Measurements from ENCODE around the gene FA2H. TPM values are rescaled to one million over a fixed set of nuclear protein-coding genes. Genes with fewer than 3 reads are reported as not detected.

Gene FA2H
- total RNA-seq, 1 donor from 2014 or later = not detected

DNA sequence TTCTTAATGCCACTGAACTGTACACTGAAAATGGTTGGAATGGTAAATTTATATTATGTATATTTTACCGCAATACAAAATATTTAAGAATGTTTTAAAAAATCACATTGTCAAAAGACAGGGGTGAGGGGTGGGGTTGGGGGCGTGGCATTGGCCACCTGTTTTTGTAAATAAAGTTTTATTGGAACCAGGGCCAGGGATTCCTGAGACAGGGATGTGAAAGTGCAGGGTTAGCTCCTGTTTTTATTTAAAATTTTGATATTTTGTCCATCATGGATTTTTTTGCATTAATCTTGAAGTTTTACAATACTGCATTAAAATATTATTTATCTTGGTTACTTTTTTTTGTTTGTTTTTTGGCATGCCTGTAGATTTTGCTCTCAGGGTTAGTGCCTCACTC, 2.3 kb upstream of the FA2H start:
- Mint-ChIP-seq H3K9me3 (no peaks in the 10 kb centered on the region), H3K27ac (ENCODE audit: unreplicated experiment) (no peak overlapping the region), H3K4me1 (peaks cover 11% of the 10 kb centered on the region), H3K4me3 (no peak overlapping the region), H3K27me3 (ENCODE audit: low read depth) (peaks cover 44% of the 10 kb centered on the region), H3K36me3 (ENCODE audit: low read depth) (no peaks in the 10 kb centered on the region)
- no peak for DNase-seq (ENCODE audit: low read depth, low spot score)
- TF ChIP-seq, protein P1, sequence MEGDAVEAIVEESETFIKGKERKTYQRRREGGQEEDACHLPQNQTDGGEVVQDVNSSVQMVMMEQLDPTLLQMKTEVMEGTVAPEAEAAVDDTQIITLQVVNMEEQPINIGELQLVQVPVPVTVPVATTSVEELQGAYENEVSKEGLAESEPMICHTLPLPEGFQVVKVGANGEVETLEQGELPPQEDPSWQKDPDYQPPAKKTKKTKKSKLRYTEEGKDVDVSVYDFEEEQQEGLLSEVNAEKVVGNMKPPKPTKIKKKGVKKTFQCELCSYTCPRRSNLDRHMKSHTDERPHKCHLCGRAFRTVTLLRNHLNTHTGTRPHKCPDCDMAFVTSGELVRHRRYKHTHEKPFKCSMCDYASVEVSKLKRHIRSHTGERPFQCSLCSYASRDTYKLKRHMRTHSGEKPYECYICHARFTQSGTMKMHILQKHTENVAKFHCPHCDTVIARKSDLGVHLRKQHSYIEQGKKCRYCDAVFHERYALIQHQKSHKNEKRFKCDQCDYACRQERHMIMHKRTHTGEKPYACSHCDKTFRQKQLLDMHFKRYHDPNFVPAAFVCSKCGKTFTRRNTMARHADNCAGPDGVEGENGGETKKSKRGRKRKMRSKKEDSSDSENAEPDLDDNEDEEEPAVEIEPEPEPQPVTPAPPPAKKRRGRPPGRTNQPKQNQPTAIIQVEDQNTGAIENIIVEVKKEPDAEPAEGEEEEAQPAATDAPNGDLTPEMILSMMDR (conservative IDR thresholded peaks at IDR 0.05) = no peak

DNA sequence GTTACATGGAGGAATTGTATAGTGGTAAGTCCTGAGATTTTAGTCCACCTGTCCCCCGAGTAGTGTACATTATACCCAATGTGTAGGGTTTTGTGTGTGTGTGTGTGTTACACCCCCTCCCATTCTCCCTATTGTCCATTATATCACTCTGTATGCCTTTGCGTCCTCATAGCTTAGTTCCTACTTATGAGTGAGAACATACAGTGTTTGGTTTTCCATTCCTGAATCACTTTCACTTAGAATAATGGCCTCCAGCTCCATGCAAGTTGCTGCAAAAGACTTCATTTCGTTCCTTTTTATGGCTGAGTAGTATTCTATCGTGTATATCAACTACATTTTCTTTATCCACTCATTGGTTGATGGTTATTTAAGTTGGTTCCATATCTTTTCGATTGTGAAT, 635 bp upstream of the FA2H start:
- Mint-ChIP-seq H3K27ac (ENCODE audit: unreplicated experiment) (no peak overlapping the region), H3K36me3 (ENCODE audit: low read depth) (no peaks in the 10 kb centered on the region), H3K9me3 (no peaks in the 10 kb centered on the region), H3K4me3 (peak overlapping the region; percentile 5), H3K4me1 (peaks cover 11% of the 10 kb centered on the region), H3K27me3 (ENCODE audit: low read depth) (peaks cover 56% of the 10 kb centered on the region)
- TF ChIP-seq, protein P1 (conservative IDR thresholded peaks at IDR 0.05) = no peak
- no peak for DNase-seq (ENCODE audit: low read depth, low spot score)

DNA sequence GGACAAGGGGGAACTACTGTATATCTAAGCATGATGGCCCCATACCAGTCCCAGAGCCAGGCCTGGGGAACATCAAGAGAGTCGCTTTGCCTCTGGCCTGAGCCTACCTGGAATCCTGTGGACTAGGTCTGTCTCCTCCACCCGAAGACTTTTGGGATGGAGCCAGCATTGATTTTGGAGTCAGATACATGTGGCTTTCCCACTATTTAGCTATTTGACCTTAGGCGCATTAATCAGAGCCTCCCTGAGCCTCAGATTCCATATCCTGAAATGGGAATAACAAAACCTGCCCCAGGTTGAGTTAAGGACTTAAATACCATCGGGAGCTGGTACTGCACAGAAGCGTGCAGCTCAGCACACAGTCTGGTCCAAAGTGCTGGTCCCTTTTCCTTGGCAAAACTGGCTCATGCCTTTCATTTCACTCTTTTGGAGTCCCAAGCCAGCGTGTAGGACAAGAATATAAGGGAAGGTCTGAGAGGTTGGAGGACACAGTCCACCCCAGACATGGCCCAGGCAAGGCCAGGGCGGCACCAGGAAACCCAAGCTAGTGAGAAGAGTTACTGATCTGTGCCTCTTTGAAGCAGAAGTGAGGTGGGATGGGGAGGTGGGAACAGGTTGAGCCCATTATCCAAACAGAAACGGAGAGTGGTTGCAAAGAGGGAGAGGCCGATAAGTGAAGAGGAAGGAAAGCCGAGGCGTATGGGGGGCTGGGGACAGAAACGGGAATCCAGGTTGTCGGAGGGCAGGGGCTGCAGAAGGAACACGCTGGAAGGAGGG, 986 bp downstream of the FA2H start:
- H3K4me1 Mint-ChIP-seq = peaks cover 11% of the 10 kb centered on the region
- no peaks in the 10 kb centered on the region for H3K9me3 Mint-ChIP-seq
- H3K27me3 Mint-ChIP-seq (ENCODE audit: low read depth) = peaks cover 70% of the 10 kb centered on the region
- H3K4me3 Mint-ChIP-seq = peak overlapping the region; percentile 77
- no peaks in the 10 kb centered on the region for H3K36me3 Mint-ChIP-seq (ENCODE audit: low read depth)
- no peak for DNase-seq (ENCODE audit: low read depth, low spot score)
- H3K27ac Mint-ChIP-seq (ENCODE audit: unreplicated experiment) = no peak overlapping the region
- TF ChIP-seq, protein P1 (conservative IDR thresholded peaks at IDR 0.05) = no peak

DNA sequence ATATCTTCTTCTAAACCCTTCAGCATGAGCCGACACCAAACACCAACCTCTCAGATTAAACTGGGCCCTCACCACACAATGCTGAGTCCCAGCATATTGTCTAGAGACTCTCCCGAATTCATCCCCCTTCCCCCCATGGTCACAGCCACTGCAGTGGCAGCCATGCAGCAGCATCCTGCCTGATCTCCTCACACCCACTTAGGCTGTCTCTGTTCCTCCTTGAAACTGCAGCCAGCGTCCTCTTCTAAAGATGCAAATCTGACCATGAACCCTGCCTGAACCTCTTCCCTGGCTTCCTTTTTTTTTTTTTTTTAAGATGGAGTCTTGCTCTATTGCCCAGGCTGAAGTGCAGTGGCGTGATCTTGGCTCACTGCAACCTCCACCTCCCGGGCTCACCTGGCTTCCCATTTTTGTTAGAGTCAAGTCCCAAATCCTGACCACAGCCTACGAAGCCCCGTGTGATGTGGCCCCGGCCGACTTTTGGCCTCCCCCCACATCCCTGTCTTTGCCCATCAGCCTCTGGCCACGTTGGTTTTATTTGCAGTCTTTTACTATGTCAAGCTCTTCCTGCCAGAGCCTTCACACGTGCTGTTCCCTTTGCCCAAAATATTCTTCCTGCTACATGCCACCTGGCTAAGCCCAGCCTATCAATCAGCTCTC, 2.8 kb downstream of the FA2H start:
- TF ChIP-seq, protein P1 (conservative IDR thresholded peaks at IDR 0.05) = no peak
- Mint-ChIP-seq H3K9me3 (no peaks in the 10 kb centered on the region), H3K4me1 (peaks cover 11% of the 10 kb centered on the region), H3K27ac (ENCODE audit: unreplicated experiment) (no peak overlapping the region), H3K36me3 (ENCODE audit: low read depth) (no peaks in the 10 kb centered on the region), H3K4me3 (no peak overlapping the region), H3K27me3 (ENCODE audit: low read depth) (peaks cover 84% of the 10 kb centered on the region)
- no peak for DNase-seq (ENCODE audit: low read depth, low spot score)

DNA sequence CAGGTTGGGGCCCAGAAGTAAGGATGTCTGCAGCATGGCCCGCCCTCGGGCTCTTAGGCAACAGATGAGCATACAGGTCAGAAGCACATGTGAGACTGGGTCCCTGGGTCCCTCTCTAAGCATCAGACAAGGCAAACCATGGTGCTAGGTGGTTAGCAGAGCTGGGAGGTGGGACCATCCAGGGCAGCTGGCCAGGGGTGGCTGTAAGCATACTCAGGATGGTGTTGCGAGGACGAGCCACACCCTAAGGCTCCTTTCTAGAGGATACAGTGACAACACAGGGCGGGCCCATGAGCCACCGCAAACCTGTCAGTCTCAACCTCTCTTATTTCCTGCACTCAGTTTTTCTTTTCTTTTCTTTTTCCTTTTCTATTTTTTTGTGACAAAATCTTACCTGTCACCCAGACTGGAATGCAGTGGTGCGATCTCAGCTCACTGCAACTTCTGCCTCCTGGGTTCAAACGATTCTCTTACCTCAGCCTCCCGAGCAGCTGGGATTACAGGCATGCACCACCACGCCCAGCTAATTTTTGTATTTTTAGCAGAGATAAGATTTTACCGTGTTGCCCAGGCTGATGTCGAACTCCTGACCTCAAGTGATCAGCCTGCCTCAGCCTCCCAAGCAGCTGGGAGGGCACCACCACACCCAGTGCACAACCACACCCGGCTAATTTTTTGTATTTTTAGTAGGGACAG, 3.6 kb downstream of the FA2H start:
- peaks cover 11% of the 10 kb centered on the region for H3K4me1 Mint-ChIP-seq
- H3K27me3 Mint-ChIP-seq (ENCODE audit: low read depth) = peaks cover 86% of the 10 kb centered on the region

More for the DNA sequence above, 3.6 kb downstream of the FA2H start:
- H3K4me3 Mint-ChIP-seq = no peak overlapping the region
- DNase-seq (ENCODE audit: low read depth, low spot score) = no peak
- H3K27ac Mint-ChIP-seq (ENCODE audit: unreplicated experiment) = no peak overlapping the region
- TF ChIP-seq, protein P1 (conservative IDR thresholded peaks at IDR 0.05) = no peak
- no peaks in the 10 kb centered on the region for H3K9me3 Mint-ChIP-seq
- no peaks in the 10 kb centered on the region for H3K36me3 Mint-ChIP-seq (ENCODE audit: low read depth)
